GM06990 (cell line): ENCODE data around the gene TCF3.

Experiments used
- DNase-seq: peaks from one replicate; pipeline ENCODE4 v3.0.0-alpha.2; 2011; ENCODE audit not compliant: insufficient read length; ENCODE audit errors: extremely low read depth
- H3K27me3 ChIP-seq: replicated peaks from 2 replicates; pipeline ENCODE4 v1.6.0; 2011; ENCODE audit warnings: low read length; ENCODE audit not compliant: control insufficient read depth, insufficient read depth
- H3K36me3 ChIP-seq: 2 replicates; pipeline ENCODE4 v1.5.1; 2011; ENCODE audit warnings: low read length; ENCODE audit not compliant: control insufficient read depth, insufficient read depth
- H3K4me3 ChIP-seq: replicated peaks from 2 replicates; pipeline ENCODE4 v1.5.1; 2011; ENCODE audit warnings: low read depth, mild to moderate bottlenecking, control low read depth, low read length
- TF ChIP-seq, protein P1 (sequence below): IDR thresholded peaks from 2 replicates; pipeline ENCODE4 v1.5.1; 2011; ENCODE audit warnings: low read length, control low read depth, mild to moderate bottlenecking, inconsistent platforms; ENCODE audit not compliant: insufficient read depth, poor library complexity, severe bottlenecking

Gene TCF3

GRCh38 chr19:1571358-1571757, 81.1 kb downstream of the TCF3 start:
- H3K4me3 ChIP-seq = no peak overlapping the region
- TF ChIP-seq, protein P1, sequence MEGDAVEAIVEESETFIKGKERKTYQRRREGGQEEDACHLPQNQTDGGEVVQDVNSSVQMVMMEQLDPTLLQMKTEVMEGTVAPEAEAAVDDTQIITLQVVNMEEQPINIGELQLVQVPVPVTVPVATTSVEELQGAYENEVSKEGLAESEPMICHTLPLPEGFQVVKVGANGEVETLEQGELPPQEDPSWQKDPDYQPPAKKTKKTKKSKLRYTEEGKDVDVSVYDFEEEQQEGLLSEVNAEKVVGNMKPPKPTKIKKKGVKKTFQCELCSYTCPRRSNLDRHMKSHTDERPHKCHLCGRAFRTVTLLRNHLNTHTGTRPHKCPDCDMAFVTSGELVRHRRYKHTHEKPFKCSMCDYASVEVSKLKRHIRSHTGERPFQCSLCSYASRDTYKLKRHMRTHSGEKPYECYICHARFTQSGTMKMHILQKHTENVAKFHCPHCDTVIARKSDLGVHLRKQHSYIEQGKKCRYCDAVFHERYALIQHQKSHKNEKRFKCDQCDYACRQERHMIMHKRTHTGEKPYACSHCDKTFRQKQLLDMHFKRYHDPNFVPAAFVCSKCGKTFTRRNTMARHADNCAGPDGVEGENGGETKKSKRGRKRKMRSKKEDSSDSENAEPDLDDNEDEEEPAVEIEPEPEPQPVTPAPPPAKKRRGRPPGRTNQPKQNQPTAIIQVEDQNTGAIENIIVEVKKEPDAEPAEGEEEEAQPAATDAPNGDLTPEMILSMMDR = no peak
- no peaks in the 10 kb centered on the region; the same call in 1 of the 2 replicates for H3K36me3 ChIP-seq
- DNase-seq = no peak
- no peaks in the 10 kb centered on the region; the same call in 1 of the 2 replicates for H3K27me3 ChIP-seq

DNA sequence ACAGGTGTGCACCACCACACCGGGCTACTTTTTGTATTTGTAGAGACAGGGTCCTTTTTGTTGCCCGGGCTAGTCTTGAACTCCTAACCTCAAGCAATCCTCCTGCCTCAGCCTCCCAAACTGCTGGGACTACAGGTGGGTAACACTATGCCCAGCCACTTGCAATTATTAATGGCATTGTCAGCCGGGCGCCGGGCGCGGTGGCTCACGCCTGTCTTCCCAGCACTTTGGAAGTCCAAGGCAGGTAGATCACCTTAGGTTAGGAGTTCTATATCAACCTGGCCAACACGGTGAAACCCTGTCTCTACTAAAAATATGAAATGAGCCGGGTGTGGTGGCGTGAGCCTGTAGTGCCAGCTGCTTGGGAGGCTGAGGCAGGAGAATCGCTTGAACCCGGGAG, 81.6 kb downstream of the TCF3 start:
- TF ChIP-seq, protein P1 = no peak
- DNase-seq = no peak
- Histone ChIP-seq H3K4me3 (no peak overlapping the region), H3K27me3 (no peaks in the 10 kb centered on the region; the same call in 1 of the 2 replicates), H3K36me3 (no peaks in the 10 kb centered on the region)

- H3K36me3 ChIP-seq = no peaks in the 10 kb centered on the region
- H3K27me3 ChIP-seq = no peaks in the 10 kb centered on the region; the same call in 1 of the 2 replicates
- H3K4me3 ChIP-seq = no peak overlapping the region
- no peak for DNase-seq
- TF ChIP-seq, protein P1 = no peak
Measured at GRCh38 chr19:1569997-1570396, 82.4 kb downstream of the TCF3 start.

DNA sequence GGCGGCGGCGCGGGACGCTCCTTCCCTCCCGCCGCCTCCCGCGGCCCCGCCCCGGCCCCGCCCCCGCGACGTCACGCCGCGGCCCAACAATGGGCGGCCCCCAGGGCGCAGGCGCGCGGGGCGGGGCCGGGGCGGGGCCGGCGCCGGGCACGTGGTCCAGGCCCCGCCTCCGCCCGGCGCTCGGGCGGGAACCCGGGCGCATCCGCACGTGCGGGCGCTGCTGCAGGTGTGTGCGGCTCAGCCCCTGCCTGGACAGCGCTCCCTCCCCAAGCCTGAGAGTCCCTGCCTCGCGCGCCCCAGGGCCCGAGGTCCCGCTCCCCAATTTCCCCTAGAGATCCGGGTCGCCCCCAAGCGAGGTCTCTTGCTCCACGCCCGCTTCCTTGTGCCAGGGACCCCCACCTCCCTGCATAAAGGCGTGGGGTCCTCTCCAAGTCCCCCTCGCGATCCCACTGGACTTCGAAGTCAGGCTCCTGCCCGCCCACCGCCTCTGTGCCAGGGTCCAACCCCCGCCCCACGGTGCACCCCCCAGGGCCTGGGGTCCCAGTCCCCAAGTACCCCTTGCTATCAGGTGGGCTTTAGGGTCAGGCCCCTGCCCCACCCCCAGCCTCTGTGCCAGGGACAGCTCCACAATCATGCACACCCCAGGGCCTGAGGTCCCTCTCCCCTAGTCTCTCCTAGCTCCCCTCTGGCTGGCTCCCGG, 83.9 kb downstream of the TCF3 start, which contains the start of gene MEX3D:
Gene MEX3D (minus strand): TSS at position 6 of the 700 bp plus-strand sequence. CDS start 267 bp downstream, outside the sequence.
- TF ChIP-seq, protein P1 = no peak
- DNase-seq = peak; percentile 81
- Histone ChIP-seq H3K4me3 (no peak within 1 kb of the TSS), H3K27me3 (no peaks in the 10 kb centered on the region; the same call in 1 of the 2 replicates), H3K36me3 (no peaks in the 10 kb centered on the region)

DNA sequence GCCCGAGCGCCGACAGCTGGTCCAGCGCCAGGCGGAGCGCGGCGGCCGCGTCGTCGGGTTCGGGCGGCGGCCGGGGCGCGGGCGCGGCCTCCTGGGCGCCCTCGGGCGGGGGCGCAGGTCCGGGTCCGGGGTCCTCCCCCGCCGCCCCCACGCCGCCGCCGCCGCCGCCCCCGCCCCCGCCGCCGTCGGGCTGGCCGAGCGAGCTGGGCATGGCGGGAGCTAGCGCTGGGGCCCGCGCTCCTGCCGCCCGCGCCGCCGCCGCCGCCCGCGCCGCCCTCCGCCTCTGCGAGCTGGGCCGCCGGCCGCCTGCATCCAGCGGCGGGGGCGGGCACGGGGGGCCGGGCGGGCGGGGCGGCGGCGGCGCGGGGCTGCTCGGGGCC, 84.6 kb downstream of the TCF3 start:
- TF ChIP-seq, protein P1 = no peak
- DNase-seq = no peak
- Histone ChIP-seq H3K4me3 (no peak overlapping the region), H3K36me3 (no peaks in the 10 kb centered on the region), H3K27me3 (no peaks in the 10 kb centered on the region; the same call in 1 of the 2 replicates)
